HS-5 (cell line): ENCODE measurements around the gene GAL3ST2.
"Not testable (repeated sequence)": the region's sequence is repeated elsewhere in the genome, so short reads cannot be mapped to it uniquely, and the experiment has no call there.

Experiments
- DNase-seq: peaks from one replicate; pipeline ENCODE4 v3.0.0-alpha.2; 2012; ENCODE audit warnings: low read depth

The GAL3ST2 gene

GRCh38 chr2:241776336-241777169, at the start of gene GAL3ST2:
Gene GAL3ST2, plus strand, starts transcription at chr2:241776822. Its CDS starts 134 bp downstream, at chr2:241776956.
- DNase-seq: no peak

- DNase-seq: no peak
These were observed 48.6 kb upstream of the GAL3ST2 start for GRCh38 chr2:241728000-241728399.

- no peak for DNase-seq
These were observed 48.0 kb upstream of the GAL3ST2 start for GRCh38 chr2:241728627-241729026.

GRCh38 chr2:241729868-241730267, 46.8 kb upstream of the GAL3ST2 start:
- DNase-seq: no peak

GRCh38 chr2:241730671-241731293, 45.8 kb upstream of the GAL3ST2 start:
- no peak for DNase-seq

- not testable (repeated sequence) for DNase-seq
These were observed 44.0 kb upstream of the GAL3ST2 start for GRCh38 chr2:241732513-241733186.

- no peak for DNase-seq
These were observed 43.0 kb upstream of the GAL3ST2 start for GRCh38 chr2:241733391-241734207.

- no peak for DNase-seq
These were observed 42.5 kb upstream of the GAL3ST2 start for GRCh38 chr2:241734208-241734466.

- DNase-seq: peak; percentile 30
These were observed 42.0 kb upstream of the GAL3ST2 start, which contains the start of gene D2HGDH for GRCh38 chr2:241734467-241735208. Gene D2HGDH, plus strand, starts transcription at chr2:241734630. Its CDS starts 595 bp downstream, at chr2:241735225.

GRCh38 chr2:241736111-241736510, 40.5 kb upstream of the GAL3ST2 start:
- DNase-seq: no peak

- no peak for DNase-seq
These were observed 38.5 kb upstream of the GAL3ST2 start for GRCh38 chr2:241738040-241738686.

- no peak for DNase-seq
These were observed 37.4 kb upstream of the GAL3ST2 start for GRCh38 chr2:241739177-241739576.

GRCh38 chr2:241739651-241740050, 37.0 kb upstream of the GAL3ST2 start:
- DNase-seq: no peak

- peak; percentile 13 for DNase-seq
These were observed 35.6 kb upstream of the GAL3ST2 start for GRCh38 chr2:241741016-241741415.

- DNase-seq: no peak
These were observed 34.2 kb upstream of the GAL3ST2 start for GRCh38 chr2:241742320-241742939.

GRCh38 chr2:241743008-241743407, 33.6 kb upstream of the GAL3ST2 start:
- not testable (repeated sequence) for DNase-seq

GRCh38 chr2:241743620-241744019, 33.0 kb upstream of the GAL3ST2 start:
- no peak for DNase-seq

- no peak for DNase-seq
These were observed 32.4 kb upstream of the GAL3ST2 start for GRCh38 chr2:241744028-241744754.

GRCh38 chr2:241745276-241745675, 31.3 kb upstream of the GAL3ST2 start:
- no peak for DNase-seq

- no peak for DNase-seq
These were observed 30.5 kb upstream of the GAL3ST2 start for GRCh38 chr2:241746084-241746483.
